Stimulated activated CD4-positive, alpha-beta T cell treated with anti-CD3 and anti-CD28 coated beads, Interleukin-4, amount 100 ng/mL, for 48 hours (primary cell): ENCODE data around the gene PITPNM1.
A peak's percentile ranks its signal among the peaks of the same experiment; 100 is the strongest.
"Not testable (repeated sequence)": the region's sequence is repeated elsewhere in the genome, so short reads cannot be mapped to it uniquely, and the experiment has no call there.

Source experiments
- DNase-seq, 2 donors: peaks; one replicate each; pipeline ENCODE4 v3.0.0-alpha.2; 2020; ENCODE audit warnings: low read depth in 2 of 2

PITPNM1 gene

DNA sequence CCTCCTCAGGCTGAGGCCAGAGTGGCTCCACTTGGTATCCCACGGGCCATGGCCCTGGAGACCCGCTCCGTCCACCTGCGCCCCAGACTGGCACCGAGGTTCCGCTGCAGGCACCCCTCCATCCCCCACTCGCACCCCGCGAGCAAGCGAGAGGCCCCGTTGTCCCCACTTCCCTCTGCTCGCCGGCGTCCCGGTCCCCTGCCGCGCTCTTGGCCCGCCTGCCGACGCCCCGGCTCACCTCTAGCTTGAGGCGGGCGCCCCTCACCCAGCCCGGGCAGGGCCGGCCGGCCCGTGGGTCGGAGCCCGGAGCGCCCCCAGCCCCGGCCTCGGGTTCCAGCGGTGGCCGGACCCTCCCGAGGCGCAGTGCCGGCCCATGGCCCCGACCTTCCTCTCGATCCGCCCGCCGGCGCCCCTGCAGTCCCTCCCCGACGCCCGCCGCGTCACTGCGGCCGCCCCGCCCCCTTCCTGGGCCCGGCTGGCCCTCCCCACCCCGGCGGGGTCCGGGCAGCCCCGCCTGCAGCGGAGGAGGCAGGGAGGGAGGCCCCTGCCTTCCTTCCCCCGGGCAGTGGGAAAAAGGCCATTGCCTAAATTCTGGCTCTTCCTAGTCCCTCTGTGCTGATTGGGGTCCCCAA, at the start of gene PITPNM1:
PITPNM1 (minus strand) TSS at position 414 of the 632 bp plus-strand sequence. CDS start 1,183 bp downstream, outside the sequence.
- peak; percentile 68 to 72 for DNase-seq

DNA sequence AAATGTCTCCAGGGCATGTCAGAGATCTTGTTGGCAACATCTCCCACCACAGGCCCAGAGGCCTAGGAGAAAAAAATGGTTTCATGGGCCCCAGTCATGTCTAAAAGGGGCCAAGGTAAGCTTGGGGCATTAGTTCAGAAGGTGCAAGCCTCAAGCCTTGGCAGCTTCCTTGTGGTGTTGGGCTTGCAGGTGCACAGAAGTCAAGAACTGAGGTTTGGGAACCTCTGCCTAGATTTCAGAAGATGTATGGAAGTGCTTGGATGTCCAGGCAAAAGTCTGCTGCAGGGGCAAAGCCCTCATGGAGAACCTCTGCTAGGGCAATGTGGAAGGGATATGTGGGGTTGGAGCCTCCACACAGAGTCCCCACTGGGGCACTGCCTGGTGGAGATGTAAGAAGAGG, 46.5 kb upstream of the PITPNM1 start:
- not testable (repeated sequence) for DNase-seq

GRCh38 chr11:67551127-67551526, 46.0 kb upstream of the PITPNM1 start:
- DNase-seq, result no peak

- no peak for DNase-seq
These were observed 43.5 kb upstream of the PITPNM1 start for GRCh38 chr11:67548555-67549110.

DNA sequence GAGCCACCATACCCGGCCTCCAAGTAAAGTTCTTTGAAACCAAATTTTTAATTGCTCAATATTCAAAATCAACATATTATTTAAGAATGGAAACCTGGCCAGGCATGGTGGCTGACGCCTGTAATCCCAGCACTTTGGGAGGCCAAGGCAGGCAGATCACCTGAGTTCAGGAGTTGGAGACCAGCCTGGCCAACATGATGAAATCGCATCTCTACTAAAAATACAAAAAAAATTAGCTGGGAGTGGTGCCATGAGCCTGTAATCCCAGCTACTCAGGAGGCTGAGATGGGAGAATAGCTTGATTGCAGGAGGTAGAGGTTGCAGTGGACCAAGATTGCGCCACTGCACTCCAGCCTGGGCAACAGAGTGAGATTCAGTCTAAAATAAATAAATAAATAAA, 42.9 kb upstream of the PITPNM1 start:
- DNase-seq, result not testable (repeated sequence)

- no peak for DNase-seq
These were observed 40.1 kb upstream of the PITPNM1 start for GRCh38 chr11:67545280-67545679.

- no peak for DNase-seq
These were observed 39.6 kb upstream of the PITPNM1 start for GRCh38 chr11:67544616-67545242.

GRCh38 chr11:67543585-67543984, 38.4 kb upstream of the PITPNM1 start:
- DNase-seq, result no peak

- DNase-seq, result no peak
These were observed 37.8 kb upstream of the PITPNM1 start for GRCh38 chr11:67542971-67543370.

DNA sequence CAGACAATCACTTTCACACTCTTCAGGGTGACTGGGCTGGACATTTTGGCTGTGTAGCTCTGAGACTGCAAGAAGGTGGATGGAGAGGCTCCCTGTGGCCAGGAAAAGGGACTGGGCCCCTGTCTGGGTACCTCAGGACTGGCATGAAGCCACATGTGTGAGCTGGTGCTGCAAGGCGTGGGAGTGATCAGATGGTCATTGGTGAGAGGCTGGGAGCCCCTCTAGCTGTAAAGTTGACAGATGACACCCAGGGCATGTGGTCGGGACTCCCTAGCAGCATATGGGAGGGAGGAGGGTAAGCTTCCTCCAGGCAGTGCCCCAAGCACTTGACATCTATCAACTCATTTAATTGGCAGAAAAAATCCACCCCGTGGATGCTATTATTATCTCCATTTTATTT, 37.0 kb upstream of the PITPNM1 start:
- DNase-seq, result no peak

- no peak for DNase-seq
These were observed 36.0 kb upstream of the PITPNM1 start for GRCh38 chr11:67541198-67541597.

- DNase-seq, result no peak
These were observed 34.4 kb upstream of the PITPNM1 start for GRCh38 chr11:67539550-67539949.

DNA sequence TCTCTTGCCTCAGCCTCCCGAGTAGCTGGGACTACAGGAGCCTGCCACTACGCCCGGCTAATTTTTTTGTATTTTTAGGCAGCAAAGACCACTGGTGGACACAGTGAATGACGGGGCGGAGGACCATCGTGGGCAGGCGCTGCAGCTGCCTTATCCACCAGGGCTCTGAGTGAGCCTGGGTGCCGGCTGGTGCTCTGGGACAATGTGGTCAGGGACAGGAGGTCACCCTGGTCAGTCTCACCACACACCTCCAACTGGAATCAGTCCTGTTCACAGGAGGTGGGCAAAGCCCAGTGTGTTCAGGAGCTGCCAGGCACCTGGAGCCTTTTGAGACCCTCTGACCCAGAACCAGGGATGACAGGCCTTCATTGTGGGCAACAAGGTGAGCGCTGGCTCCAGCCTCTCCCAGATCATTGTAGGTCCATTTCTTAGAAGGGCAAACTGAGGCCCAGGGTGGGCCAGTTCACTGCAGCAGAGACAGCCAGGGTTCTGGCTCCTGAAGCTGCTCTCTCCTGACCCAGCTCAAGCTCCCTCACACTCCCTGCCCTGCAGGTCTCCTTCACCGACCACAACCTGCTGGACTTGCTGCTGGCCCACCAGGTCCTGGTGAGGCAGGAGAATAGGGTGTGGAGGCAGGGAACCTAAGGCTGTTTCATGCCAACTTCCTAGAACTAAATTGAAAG, 33.8 kb upstream of the PITPNM1 start:
- DNase-seq, result no peak

DNA sequence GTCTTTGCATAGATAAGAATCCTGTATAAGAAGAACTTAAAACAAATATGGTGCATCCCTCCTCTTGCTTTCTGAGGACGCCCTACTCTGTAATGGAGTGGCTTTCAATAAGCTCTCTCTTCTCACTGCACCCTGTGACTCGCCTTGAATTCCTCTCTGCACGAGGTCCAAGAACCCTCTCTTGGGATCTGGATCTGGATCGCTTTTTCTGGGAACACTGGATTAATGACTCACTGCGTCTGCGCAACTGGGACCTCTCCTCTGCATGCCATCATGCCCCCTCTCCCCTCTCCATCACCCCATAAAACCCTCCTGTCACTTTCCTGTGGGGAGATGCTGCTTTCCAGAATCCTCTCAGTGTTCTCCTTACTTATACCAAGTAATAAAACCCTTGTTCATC, 33.1 kb upstream of the PITPNM1 start:
- DNase-seq, result no peak

- no peak for DNase-seq
These were observed 30.4 kb upstream of the PITPNM1 start for GRCh38 chr11:67535561-67535960.

DNA sequence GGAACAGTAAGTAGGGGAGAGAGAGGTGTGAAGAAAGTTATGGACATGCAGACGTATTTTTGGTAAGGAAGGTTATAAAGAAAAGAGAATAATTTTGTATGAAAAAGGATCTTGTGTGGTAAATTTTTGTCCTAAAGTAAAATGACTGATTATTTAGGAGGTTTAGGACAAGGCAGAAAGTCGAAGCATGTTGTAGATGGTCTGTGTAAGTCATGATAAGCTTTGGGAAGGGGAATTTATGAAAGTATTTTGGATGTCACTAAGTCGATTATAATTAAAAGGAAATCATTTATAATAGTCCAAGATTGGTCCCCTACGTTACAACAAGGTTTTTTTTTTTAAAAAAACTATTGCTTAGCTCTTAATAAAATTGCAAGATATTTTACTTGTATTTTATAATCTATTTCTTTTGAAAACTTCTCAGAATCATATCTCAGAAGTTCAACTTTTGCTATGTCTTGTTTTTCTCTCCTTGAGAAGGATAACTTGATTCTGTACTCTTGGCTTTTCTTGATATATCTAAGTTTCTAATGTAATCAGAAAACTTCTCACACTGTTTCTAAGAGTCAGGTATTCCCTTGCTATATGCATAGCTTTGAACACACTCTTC, 29.0 kb upstream of the PITPNM1 start:
- no peak for DNase-seq

DNA sequence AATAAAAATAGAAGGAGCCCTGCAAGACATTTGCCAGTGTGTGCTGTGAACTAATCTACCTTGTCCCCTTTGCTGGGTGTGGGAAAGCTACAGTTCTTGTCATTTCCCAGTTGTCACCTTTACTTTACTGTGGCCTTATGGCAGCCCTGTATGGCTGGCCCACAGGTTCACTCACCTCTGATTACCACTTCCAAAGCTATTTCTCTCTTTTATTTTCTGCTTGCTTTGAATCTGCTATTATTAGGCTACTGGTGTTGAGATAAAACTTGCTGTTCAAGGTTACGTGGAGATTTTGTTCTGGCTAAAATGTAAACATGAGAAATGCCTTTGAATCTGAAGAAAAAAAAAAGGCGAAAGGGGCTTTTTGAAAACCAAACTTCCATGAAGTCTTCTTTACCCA, 27.7 kb upstream of the PITPNM1 start:
- no peak for DNase-seq

DNA sequence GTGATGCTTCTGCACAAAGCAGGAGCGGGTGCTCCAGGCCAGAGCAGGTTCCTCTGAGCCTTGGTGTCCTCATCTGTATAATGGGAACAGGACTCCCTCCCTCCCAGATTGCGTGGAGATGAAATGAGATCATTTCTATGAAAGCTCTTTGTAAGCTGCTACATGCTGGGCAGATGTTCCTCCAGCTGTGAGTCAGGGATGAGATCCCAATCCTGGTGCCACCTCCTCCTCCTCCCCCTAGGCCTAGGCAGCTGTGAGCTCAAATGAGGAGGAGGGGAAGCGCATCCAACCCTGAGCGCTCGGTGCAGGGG, 25.1 kb upstream of the PITPNM1 start:
- no peak for DNase-seq

DNA sequence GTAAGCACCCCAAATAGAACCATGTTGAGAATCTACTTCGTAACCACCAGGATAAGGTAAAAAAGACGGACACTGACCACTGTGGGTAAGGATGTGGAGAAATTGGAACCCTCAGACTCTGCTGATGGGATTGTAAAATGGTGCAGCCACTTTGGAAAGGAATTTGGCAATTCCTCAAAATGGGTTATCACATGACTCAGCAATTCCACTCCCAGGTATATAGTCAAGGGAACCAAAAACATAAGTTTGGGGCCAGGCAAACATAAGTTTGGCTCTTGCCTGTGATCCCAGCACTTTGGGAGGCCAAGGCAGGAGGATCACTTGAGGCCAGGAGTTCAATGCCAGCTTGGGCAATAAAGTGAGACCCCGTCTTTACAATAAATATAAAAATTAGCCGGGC, 23.2 kb upstream of the PITPNM1 start:
- DNase-seq, result no peak

- DNase-seq, result no peak
These were observed 20.3 kb upstream of the PITPNM1 start for GRCh38 chr11:67525275-67525976.

GRCh38 chr11:67524480-67524808, 19.3 kb upstream of the PITPNM1 start:
- DNase-seq, result no peak
